HG03095 (cell line): ENCODE results near the gene NOM1.

Experiments used
- ATAC-seq: cut with Tn5 transposase; IDR thresholded peaks from one replicate; pipeline ENCODE4 v1.9.1; 2021; ENCODE audit warnings: moderate library complexity; ENCODE audit not compliant: unreplicated experiment

NOM1 gene

GRCh38 chr7:156979711-156980110 lies 30.2 kb downstream of the NOM1 start:
- no peak for ATAC-seq

- ATAC-seq = no peak
Measured at GRCh38 chr7:156984174-156984891, 34.8 kb downstream of the NOM1 start.

- ATAC-seq = no peak
Measured at GRCh38 chr7:156985101-156985992, 35.8 kb downstream of the NOM1 start.

GRCh38 chr7:156986378-156986777 lies 36.9 kb downstream of the NOM1 start:
- ATAC-seq = no peak

GRCh38 chr7:156988343-156989185 lies 39.1 kb downstream of the NOM1 start:
- ATAC-seq = no peak

- no peak for ATAC-seq
Measured at GRCh38 chr7:156989766-156990535, 40.4 kb downstream of the NOM1 start.

GRCh38 chr7:156993021-156993924 lies 43.8 kb downstream of the NOM1 start:
- ATAC-seq = no peak

GRCh38 chr7:156993925-156994235 lies 44.4 kb downstream of the NOM1 start:
- no peak for ATAC-seq

GRCh38 chr7:156994417-156994816 lies 44.9 kb downstream of the NOM1 start:
- ATAC-seq = no peak

- peak; percentile 38 for ATAC-seq
Measured at GRCh38 chr7:156998988-156999957, 49.8 kb downstream of the NOM1 start.

GRCh38 chr7:156999958-157000726 lies 50.6 kb downstream of the NOM1 start:
- peak; percentile 46 for ATAC-seq

GRCh38 chr7:157000741-157001653 lies 51.5 kb downstream of the NOM1 start:
- no peak for ATAC-seq

- ATAC-seq = no peak
Measured at GRCh38 chr7:157001920-157002818, 52.7 kb downstream of the NOM1 start.

- ATAC-seq = no peak
Measured at GRCh38 chr7:157002819-157003421, 53.4 kb downstream of the NOM1 start.

GRCh38 chr7:157003445-157003755 lies 53.9 kb downstream of the NOM1 start:
- no peak for ATAC-seq
